ENCODE measurements around the gene MRTO4. TPM values are rescaled to one million over a fixed set of nuclear protein-coding genes. Genes with fewer than 3 reads are reported as not detected.
"Not testable (repeated sequence)": the region's sequence is repeated elsewhere in the genome, so short reads cannot be mapped to it uniquely, and the experiment has no call there.

MRTO4 gene
- total RNA-seq, 2 donors from 2014 or later, result 11.8 to 21.3 TPM

DNA sequence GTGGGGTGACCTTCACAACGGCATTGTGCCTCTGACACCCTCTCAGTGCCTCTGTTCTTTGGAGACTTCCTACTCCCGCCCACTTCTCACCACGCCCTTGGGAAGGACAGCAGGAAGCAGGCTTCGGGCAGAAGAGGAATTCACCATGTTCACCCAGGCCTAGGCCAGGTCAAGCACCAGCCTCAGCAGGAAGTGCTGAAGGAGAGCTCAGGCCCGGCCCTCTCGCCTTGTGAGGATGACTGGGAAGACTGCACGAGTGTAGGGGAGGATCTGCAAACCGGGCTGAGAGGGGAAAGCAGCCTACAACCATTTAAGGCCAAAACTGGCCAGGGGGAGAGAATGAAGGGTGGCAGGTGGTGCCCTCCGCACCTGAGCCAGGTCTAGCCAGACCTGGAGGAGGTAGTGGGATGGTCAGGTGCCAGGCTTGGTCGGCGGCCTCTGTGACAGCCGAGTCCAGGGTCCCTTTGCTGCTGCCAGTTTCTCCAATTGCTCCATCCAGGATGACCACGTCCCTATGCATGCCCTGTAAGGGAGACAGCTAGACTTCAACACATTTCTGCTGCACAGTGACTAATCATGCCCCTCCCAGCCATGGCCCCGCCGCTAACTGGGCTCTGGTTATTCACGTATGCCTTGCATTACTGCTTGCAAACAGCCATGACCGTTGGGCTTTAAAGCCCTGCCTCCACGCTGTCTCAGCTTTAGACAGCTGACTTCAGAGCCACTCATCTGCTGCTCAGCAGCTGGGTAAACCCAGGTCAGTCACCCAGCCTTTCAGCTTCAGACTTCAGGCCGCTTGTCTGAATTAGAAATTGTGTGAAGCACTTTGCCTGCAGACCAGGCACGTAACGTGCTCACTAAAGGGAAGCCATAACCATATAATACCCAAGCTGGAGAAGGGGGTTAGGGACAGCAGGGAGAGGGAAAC lies 8.9 kb downstream of the MRTO4 start:
- intact Hi-C loops (cut with DNase I), result no loop called here
- ATAC-seq (no peak), DNase-seq (no peak)

DNA sequence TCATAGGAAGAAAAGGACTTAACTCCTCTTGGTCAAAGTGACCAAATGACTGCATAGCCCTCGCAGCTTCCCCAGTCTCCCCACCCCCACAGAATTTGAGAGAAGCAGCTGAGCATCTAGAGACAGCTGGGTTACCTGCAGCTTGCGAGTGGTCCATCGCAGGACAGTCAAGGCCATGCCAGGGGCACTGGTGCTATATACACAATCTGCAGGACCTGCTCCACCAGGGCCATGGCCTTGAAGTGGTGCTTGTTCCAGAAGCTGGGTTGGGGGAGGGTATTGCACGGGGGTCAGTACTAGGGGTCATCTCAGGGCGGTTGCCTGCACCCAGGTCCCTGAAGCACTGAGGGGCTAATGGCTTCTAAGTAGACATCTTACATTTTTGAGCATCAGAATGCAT lies 10.4 kb downstream of the MRTO4 start:
- intact Hi-C loops (cut with DNase I), result no loop called here
- ATAC-seq (no peak), DNase-seq (no peak)

DNA sequence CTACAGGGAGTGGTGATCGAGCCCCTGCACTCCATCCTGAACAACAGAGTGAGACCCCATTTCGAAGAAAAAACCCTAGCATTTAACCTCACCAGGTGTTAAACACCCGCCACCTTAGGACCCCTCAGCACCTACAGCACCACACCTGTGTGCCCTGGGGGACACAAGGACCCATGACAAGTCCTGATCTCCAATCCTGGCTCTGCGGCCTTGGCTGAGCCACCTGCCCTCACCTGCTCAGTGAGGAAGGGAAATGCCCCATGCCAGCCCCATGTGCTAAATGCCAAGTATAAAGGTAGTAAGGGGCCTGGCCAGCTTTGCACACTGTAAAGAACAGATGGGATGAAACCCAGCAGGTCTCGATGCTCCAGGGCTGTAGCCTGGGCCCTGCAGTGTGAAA lies 11.1 kb downstream of the MRTO4 start:
- ATAC-seq (no peak), DNase-seq (no peak)
- intact Hi-C loops (cut with DNase I), result no loop called here

DNA sequence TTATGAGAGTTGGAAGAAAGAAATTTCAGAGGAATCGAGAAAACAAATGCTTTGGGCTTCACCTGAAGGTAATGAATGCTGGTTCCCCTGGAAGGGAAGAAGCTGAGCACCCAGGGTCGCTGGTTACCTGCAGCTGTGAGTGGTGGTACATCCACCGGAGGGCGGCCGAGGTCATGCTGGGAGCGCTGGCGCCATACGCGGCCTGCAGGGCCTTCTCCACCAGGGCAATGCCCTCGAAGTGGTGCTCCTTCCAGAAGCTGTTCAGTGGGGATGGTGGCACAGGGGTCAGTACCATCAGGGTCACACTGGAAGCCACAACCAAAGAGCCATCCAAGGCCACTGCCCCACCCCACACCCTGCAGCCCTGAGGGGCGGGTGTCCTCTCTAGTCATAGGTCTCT lies 16.8 kb downstream of the MRTO4 start:
- intact Hi-C loops (cut with DNase I), result no loop called here
- ATAC-seq (no peak), DNase-seq (no peak)

DNA sequence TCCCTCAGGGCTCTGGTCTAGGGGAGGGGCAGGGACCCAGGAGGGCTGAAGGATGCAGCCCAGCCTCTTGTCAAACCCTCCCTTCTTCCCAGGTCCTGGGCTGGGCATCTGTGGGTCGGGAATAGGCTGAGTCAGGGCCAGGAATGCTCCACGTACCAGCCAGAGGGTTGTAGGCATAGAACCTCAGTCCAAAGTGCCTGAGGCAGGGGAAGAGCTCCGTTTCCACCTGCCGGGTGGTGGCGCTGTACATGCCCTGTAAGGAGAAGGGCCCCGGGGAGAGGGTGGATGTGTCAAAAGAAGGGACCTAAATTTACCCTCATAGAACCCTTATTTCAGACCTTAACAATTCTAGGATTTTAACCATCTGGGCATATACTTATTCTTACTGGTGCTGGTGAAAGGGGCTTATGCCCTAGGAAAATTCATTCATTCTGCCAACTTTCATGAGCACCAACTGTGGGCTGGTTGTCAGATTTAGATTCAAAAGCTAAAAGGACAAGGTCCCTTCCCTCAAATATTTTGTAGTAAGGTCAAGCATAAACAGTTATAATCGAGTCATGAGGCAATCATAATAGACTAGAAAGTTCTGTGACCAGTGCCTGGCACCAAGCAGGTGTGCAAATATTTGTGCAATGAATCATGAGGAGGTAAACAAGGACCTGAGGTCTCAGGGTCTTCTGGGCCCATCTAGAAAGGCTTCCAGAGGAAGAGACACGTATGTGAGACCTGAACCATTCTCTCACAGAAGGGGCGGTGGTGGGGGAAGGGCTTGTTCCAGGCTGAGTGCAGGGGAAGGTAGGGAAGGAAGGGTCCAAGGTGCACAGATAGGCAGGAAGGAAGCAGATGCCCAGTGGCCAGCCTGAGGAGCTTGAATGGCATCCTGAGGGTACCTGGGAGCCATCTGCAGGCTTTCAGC lies 18.1 kb downstream of the MRTO4 start:
- ATAC-seq; DNase-seq; intact Hi-C loops (cut with DNase I): not testable (repeated sequence)

DNA sequence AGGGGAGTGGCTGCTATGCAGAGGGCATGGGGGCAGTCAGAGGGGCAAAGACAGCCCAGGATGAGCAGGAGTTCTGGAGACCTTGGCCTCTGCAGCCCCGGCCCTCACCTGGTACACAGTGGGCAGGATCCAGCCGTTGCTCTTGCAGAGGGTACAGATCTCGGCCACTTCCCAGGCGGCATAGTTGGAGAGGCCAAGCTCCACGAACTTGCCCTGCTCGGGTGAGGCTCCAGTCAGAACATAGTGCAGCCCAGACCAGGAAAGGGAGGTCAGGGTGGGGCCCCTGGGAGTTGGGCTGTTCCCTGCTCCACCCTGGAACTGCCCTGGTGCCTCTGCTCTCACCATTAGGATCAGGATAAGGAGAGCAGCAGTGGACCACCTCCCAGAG lies 18.7 kb downstream of the MRTO4 start:
- intact Hi-C loops (cut with DNase I); ATAC-seq; DNase-seq: not testable (repeated sequence)

DNA sequence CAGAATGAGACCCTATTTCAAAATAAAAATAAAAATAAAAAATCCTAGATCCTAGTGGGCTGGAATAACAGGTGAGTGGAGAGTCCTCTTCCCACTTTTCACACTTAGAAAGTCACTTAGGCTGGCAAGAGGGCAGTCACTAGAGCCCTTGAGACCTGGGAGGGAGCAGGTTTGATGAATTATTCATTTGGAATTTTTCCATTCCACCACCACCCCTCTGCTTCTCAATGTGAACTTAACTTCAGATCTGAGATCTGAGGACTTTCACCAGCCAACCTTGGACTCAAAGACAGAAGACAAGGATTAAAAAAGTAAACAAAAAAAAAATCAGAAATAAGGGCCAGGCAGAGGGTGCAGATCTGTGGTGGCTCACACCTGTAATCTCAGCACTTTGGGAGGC lies 20.5 kb downstream of the MRTO4 start:
- no peak for DNase-seq
- intact Hi-C loops (cut with DNase I), result no loop called here
- no peak for ATAC-seq

DNA sequence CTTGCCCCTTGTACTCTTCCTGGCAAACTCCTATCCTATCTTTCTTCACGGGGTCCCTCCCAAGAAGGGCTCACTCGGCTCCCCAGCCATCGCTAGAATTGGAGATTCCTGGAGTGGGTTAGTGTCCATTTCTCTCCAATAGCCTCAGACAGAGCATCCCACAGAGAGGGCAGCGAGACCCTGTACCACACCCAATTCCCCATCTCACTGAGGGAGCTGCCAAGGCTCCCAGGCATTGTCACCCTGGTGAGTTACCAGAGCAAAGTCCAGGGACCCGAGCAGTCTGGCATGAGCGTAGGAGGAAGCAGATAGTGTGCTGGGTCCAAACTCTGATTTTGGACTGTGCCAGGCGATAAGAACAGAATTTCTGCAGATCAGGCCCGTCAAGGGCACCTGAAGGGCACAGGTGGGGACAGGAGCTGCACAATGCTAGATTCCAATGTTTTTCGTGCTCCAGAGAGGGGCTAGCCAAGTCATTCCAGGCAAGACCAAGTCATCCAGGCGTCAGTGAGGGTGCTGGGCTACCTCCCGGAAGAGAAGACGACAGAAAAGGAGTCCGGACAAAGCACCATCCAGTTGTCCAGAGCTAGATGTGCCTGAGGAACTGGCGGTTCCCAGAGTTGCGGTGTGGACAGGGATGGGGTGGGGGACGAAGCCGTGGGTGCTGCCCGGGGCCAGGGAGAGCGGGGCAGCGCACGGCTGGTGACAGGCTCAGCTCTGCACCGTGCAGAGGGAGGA lies 21.7 kb downstream of the MRTO4 start:
- ATAC-seq (peak; percentile 21 to 23), DNase-seq (no peak)
- intact Hi-C loops (cut with DNase I), result no loop called here

DNA sequence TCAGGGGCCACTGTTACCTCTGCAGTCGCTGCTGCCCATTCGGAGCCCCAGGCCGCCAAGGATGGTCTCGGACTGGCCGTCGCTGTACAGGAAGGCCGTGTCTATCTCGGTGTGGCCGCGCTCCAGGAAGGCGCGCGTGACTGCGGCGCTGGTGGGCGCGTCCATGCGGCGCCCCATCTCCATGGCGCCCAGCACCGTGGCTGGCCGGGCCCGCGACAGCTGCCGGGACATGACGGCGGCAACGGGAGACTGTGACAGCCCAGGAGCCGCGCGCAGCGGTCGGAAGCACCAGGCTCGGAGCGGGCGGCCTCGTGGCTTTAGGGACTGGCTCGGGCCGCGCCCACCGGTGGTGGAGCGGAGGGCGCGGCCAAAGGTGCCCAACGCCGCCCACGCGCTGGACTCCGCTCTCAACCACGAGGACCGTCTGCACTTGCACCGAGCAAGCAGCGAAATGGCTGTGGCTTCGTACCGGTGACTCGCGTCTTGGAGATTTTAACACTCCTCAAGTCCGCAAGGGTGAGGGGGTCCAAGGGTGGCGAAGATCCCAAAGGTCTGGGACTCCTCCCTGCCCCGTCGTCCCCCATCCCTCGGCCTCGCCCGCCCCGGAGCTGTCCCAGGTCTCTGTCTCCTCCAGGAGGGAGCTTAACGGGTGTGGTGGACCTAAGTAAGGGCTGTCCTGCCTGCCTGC lies 22.4 kb downstream of the MRTO4 start:
- intact Hi-C loops (cut with DNase I); DNase-seq: not testable (repeated sequence)
- ATAC-seq, result peak; percentile 50 to 67

DNA sequence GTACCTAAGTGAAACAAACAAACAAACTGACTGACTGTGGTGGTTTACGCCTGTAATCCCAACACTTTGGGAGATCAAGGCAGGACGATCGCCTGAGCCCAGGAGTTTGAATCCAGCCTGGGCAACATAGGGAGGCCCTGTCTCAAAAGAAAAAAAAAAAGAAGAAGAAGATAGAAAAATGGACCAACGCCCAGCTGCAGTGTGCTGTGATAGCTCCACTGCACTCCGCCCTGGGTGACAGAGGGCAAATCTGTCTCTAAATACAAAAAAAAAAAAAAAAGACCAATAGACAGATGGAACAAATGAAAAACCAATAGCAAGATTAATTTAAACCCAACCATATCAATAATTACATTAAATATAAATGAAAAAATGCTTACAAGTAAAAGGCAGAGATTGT lies 23.0 kb downstream of the MRTO4 start:
- intact Hi-C loops (cut with DNase I), result no loop called here
- no peak for DNase-seq

DNA sequence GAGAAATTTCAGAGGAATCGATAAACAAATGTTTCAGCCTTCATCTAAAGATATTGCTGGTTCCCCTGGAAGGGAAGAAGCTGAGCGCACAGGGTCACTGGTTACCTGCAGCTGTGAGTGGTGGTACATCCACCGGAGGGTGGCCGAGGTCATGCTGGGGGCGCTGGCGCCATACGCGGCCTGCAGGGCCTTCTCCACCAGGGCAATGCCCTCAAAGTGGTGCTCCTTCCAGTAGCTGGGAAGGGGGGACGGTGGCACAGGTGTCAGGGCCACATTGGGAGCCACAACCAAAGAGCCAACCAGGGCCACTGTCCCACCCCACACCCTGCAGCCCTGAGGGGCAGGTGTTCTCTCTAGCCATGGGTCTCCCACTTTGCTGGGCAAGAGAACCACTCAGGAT lies 32.3 kb downstream of the MRTO4 start:
- ATAC-seq, result no peak
- intact Hi-C loops (cut with DNase I), result no loop called here
- no peak for DNase-seq

More for the DNA sequence above, 23.0 kb downstream of the MRTO4 start:
- no peak for ATAC-seq

DNA sequence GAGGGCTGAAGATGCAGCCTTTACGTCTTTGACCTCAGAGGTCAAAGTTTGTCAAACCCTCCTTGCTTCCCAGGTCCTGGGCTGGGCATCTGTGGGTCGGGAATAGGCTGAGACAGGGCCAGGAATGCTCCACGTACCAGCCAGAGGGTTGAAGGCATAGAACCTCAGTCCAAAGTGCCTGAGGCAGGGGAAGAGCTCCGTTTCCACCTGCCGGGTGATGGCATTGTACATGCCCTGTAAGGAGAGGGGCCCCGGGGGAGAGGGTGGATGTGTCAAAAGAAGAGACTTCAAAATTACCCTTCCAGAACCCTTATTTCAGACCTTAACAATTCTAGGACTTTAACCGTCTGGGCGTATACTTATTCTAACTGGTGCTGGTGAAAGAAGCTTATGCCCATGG lies 33.3 kb downstream of the MRTO4 start:
- ATAC-seq, result no peak
- intact Hi-C loops (cut with DNase I), result no loop called here
- no peak for DNase-seq

DNA sequence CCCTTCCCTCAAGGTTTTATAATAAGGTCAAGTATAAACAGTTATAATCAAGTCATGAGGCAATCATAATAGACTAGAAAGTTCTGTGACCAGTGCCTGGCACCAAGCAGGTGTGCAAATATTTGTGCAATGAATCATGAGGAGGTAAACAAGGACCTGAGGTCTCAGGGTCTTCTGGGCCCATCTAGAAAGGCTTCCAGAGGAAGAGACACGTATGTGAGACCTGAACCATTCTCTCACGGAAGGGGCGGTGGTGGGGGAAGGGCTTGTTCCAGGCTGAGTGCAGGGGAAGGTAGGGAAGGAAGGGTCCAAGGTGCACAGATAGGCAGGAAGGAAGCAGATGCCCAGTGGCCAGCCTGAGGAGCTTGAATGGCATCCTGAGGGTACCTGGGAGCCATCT lies 33.8 kb downstream of the MRTO4 start:
- intact Hi-C loops (cut with DNase I); DNase-seq; ATAC-seq: not testable (repeated sequence)

DNA sequence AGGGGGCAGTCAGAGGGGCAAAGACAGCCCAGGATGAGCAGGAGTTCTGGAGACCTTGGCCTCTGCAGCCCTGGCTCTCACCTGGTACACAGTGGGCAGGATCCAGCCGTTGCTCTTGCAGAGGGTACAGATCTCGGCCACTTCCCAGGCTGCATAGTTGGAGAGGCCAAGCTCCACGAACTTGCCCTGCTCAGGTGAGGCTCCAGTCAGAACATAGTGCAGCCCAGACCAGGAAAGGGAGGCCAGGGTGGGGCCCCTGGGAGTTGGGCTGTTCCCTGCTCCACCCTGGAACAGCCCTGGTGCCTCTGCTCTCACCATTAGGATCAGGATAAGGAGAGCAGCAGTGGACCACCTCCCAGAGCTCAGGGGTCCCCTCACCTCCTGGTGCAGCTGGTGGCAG lies 34.2 kb downstream of the MRTO4 start:
- intact Hi-C loops (cut with DNase I); DNase-seq; ATAC-seq: not testable (repeated sequence)

DNA sequence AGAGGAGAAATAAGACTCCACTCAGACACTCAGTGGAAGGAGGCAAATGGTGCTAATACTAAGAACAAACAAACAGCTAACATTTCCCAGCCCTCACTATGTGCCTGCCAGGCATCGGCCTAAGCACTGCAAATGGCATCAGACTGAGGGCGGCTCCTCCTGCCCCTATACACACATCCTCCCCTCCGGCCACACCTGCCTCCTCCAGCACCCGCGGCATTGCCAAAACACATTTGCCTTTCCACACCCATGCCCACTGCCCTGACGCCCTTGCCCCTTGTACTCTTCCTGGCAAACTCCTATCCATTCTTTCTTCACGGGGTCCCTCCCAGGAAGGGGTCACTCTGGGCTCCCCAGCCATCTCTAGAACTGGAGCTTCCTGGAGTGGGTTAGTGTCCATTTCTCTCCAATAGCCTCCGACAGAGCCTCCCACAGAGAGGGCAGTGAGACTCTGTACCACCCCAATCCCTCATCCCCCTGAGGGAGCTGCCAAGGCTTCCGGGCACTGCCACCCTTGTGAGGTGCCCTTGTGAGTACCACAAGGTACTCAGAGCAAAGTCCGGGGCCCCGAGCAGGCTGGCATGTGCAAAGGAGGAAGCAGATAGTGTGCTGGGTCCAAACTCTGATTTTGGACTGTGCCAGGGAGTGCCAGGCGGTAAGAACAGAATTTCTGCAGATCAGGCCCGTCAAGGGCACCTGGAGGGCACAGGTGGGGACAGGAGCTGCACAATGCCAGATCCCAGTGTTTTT lies 36.0 kb downstream of the MRTO4 start:
- intact Hi-C loops (cut with DNase I), result no loop called here
- DNase-seq, result no peak
- no peak for ATAC-seq

DNA sequence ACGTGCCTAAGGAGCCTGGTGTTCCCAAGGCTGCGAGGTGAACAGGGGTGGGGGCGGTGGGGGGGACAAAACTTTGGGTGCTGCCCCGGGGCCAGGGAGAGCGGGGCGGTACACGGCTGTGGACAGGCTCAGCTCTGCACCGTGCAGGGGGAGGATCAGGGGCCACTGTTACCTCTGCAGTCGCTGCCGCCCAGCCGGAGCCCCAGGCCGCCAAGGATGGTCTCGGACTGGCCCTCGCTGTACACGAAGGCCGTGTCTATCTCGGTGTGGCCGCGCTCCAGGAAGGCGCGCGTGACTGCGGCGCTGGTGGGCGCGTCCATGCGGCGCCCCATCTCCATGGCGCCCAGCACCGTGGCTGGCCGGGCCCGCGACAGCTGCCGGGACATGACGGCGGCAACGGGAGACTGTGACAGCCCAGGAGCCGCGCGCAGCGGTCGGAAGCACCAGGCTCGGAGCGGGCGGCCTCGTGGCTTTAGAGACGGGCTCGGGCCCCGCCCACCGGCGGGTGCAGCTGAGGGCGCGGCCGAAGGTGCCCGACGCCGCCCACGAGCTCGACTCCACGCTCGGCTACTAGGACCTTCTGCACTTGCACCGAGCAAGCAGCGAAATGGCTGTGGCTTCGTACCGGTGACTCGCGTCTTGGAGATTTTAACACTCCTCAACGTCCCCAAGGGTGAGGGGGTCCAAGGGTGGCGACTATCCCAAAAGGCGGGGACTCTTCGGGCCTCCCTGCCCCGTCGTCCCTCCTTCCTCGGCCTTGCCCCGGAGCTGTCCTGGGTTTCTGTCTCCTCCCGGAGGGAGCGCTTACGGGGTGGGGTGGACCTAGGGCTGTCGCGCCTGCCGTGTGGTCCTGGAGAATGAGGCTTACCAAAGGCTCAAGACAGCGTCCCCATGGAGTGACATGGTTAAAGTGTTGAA lies 37.0 kb downstream of the MRTO4 start, which contains the start of gene AKR7A3:
Gene AKR7A3, minus strand, starts transcription at position 447 of the 918 bp plus-strand sequence. Its CDS starts 61 bp downstream, at position 386.
- ATAC-seq, result peak; percentile 89 to 93
- intact Hi-C loops (cut with DNase I), result not testable (repeated sequence)
- DNase-seq, result peak; percentile 67

DNA sequence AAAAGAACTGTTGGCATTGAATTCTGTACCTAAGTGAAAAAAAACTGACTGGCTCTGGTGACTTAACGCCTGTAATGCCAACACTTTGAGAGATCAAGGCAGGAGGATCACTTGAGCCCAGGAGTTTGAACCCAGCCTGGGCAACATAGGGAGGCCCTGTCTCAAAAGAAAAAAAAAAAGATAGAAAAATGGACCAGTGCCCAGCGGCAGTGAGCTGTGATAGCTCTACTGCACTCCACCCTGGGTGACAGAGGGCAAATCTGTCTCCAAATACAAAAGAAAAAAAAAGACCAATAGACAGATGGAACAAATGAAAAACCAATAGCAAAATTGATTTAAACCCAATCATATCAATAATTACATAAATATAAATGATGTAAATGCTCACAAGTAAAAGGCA lies 37.6 kb downstream of the MRTO4 start:
- ATAC-seq, result peak; percentile 36 to 39
- intact Hi-C loops (cut with DNase I), result no loop called here

More for the DNA sequence above, 37.6 kb downstream of the MRTO4 start:
- no peak for DNase-seq
